Panc1 (cell line): Measurements from ENCODE around the gene TJP1. TPM values are rescaled to one million over a fixed set of nuclear protein-coding genes. Genes with fewer than 3 reads are reported as not detected.

ENCODE experiments used
- ATAC-seq: fragments of 200-7000 bp; cut with Tn5 transposase; 2 replicates; pipeline ENCODE4 v1.9.1; 2020; ENCODE audit warnings: mild to moderate bottlenecking, moderate library complexity
- BruUV-seq: library from RNA; stranded (reverse); fragments of 400-500 nt; replicated peaks from 2 replicates; lab custom pipeline; 2021; lab: Mats Ljungman, UMichigan
- CTCF ChIA-PET: fragments of 300-600 bp; sonication (Branson Sonifier 250); formaldehyde crosslinking; loops from one replicate; lab custom pipeline; 2022; ENCODE audit warnings: antibody characterized with exemption; lab: Charles Lee
- POLR2A ChIA-PET: fragments of 300-600 bp; sonication (Branson Sonifier 250); formaldehyde crosslinking; loops from one replicate; lab custom pipeline; 2022; ENCODE audit warnings: antibody characterized with exemption; lab: Charles Lee
- DNase-seq: peaks from one replicate; pipeline ENCODE4 v3.0.0-alpha.2; 2010; ENCODE audit warnings: low read depth, low spot score
- H3K27ac ChIP-seq: 2 replicates; pipeline ENCODE4 v1.5.1; 2011; ENCODE audit warnings: mild to moderate bottlenecking, low read length, inconsistent platforms
- H3K27me3 ChIP-seq: fragments of 200-500 bp; sonication (Bioruptor generic); 2 replicates; pipeline ENCODE4 v1.6.0; 2014; ENCODE audit warnings: low read length, inconsistent platforms; ENCODE audit not compliant: control insufficient read depth, insufficient read depth
- H3K36me3 ChIP-seq: fragments of 200-500 bp; sonication (Bioruptor generic); 2 replicates; pipeline ENCODE4 v1.5.1; 2014; ENCODE audit warnings: inconsistent platforms, mild to moderate bottlenecking, low read length, moderate library complexity; ENCODE audit not compliant: control insufficient read depth, insufficient read depth
- H3K4me1 ChIP-seq: 2 replicates; pipeline ENCODE4 v1.5.1; 2011; ENCODE audit warnings: inconsistent platforms, mild to moderate bottlenecking, low read length, moderate library complexity; ENCODE audit not compliant: control insufficient read depth, insufficient read depth
- H3K4me3 ChIP-seq, 2 experiments: 2 replicates each; pipeline ENCODE4 v1.5.1; 2011 to 2012; ENCODE audit warnings: low read depth in 2 of 2, low read length in 2 of 2, mild to moderate bottlenecking in 2 of 2, inconsistent platforms in 1 of 2, moderate library complexity in 1 of 2
- H3K9me3 ChIP-seq: fragments of 200-500 bp; sonication (Bioruptor generic); 2 replicates; pipeline ENCODE4 v1.5.1; 2014; ENCODE audit warnings: low read depth, mild to moderate bottlenecking, inconsistent platforms, low read length, moderate library complexity; ENCODE audit not compliant: control insufficient read depth, insufficient read depth
- POLR2AphosphoS5 ChIP-seq: IDR thresholded peaks from 2 replicates; pipeline ENCODE4 v1.6.1; 2012; ENCODE audit warnings: mild to moderate bottlenecking, low read depth, low read length, moderate library complexity
- SIN3A ChIP-seq: IDR thresholded peaks from 2 replicates; pipeline ENCODE4 v1.6.1; 2012; ENCODE audit warnings: low read depth, mild to moderate bottlenecking, low read length, moderate library complexity, borderline replicate concordance; ENCODE audit not compliant: insufficient read depth
- TCF7L2 ChIP-seq: IDR thresholded peaks from 2 replicates; pipeline ENCODE4 v1.6.1; 2011; ENCODE audit warnings: mild to moderate bottlenecking, low read depth, low read length, inconsistent platforms
- in situ Hi-C: cut with HindIII; loops from 2 replicates; pipeline ENCODE4 v1.10.0; 2016; ENCODE audit warnings: low sequenced_read_pairs, low pct_unique_long_range_greater_than_20kb
- intact Hi-C: fragments of 100-400 bp; cut with micrococcal nuclease; formaldehyde crosslinking; loops from one replicate; pipeline ENCODE4 v1.10.0; 2022; ENCODE audit not compliant: unreplicated experiment
- total RNA-seq: library from RNA; stranded (reverse); gene quantifications from one replicate; pipeline ENCODE4 v1.2.1, GENCODE V29; 2021; ENCODE audit not compliant: unreplicated experiment
- TF ChIP-seq, protein P1 (sequence below): fragments of 450-650 bp; IDR thresholded peaks from 2 replicates; pipeline ENCODE4 v1.5.1; 2017; ENCODE audit warnings: mild to moderate bottlenecking
- TF ChIP-seq, protein P2 (sequence below), 2 experiments: IDR thresholded peaks; 2 replicates each; pipeline ENCODE4 v1.6.1; 2011 to 2012; ENCODE audit warnings: low read depth in 2 of 2, control low read depth in 1 of 2, low read length in 1 of 2, mild to moderate bottlenecking in 1 of 2, moderate library complexity in 1 of 2; ENCODE audit not compliant: insufficient read depth in 1 of 2

Gene TJP1
- total RNA-seq, 1 experiment from 2014 or later, result 79.1 TPM

DNA sequence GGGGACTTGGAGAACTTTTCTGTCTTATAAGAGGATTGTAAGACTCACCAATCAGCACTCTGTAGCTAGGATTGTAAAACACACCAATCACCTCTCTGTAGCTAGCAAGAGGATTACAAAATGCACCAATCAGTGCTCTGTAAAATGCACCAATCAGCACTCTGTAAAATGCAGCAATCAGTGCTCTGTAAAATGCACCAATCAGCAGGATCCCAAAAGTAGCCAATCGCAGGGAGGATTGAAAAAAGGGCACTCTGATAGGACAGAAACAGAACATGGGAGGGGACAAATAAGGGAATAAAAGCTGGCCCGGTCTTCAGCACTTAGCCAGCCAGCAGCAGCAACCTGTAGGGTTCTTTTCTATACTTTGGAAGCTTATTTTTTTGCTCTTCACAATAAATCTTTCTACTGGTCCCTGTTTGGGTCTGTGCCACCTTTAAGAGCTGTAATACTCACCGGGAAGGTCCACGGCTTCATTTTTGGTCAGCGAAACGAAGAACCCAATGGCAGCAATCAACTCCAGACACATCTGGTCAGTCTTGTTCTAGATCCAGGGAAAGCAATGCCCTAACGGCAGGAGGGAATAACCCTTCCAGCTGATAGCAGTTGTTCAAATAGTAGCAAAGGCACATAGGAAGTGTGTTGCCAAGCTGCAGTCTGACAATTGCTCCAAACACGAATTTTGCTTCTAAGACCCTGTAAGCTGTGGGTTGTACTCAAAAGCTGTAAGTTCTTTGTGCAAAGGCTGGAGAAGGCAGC lies 135.6 kb downstream of the TJP1 start:
- TF ChIP-seq, protein P1, sequence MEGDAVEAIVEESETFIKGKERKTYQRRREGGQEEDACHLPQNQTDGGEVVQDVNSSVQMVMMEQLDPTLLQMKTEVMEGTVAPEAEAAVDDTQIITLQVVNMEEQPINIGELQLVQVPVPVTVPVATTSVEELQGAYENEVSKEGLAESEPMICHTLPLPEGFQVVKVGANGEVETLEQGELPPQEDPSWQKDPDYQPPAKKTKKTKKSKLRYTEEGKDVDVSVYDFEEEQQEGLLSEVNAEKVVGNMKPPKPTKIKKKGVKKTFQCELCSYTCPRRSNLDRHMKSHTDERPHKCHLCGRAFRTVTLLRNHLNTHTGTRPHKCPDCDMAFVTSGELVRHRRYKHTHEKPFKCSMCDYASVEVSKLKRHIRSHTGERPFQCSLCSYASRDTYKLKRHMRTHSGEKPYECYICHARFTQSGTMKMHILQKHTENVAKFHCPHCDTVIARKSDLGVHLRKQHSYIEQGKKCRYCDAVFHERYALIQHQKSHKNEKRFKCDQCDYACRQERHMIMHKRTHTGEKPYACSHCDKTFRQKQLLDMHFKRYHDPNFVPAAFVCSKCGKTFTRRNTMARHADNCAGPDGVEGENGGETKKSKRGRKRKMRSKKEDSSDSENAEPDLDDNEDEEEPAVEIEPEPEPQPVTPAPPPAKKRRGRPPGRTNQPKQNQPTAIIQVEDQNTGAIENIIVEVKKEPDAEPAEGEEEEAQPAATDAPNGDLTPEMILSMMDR, result no peak
- TF ChIP-seq SIN3A, result no peak
- no peak for TF ChIP-seq TCF7L2
- TF ChIP-seq POLR2AphosphoS5, result no peak
- TF ChIP-seq, protein P2, sequence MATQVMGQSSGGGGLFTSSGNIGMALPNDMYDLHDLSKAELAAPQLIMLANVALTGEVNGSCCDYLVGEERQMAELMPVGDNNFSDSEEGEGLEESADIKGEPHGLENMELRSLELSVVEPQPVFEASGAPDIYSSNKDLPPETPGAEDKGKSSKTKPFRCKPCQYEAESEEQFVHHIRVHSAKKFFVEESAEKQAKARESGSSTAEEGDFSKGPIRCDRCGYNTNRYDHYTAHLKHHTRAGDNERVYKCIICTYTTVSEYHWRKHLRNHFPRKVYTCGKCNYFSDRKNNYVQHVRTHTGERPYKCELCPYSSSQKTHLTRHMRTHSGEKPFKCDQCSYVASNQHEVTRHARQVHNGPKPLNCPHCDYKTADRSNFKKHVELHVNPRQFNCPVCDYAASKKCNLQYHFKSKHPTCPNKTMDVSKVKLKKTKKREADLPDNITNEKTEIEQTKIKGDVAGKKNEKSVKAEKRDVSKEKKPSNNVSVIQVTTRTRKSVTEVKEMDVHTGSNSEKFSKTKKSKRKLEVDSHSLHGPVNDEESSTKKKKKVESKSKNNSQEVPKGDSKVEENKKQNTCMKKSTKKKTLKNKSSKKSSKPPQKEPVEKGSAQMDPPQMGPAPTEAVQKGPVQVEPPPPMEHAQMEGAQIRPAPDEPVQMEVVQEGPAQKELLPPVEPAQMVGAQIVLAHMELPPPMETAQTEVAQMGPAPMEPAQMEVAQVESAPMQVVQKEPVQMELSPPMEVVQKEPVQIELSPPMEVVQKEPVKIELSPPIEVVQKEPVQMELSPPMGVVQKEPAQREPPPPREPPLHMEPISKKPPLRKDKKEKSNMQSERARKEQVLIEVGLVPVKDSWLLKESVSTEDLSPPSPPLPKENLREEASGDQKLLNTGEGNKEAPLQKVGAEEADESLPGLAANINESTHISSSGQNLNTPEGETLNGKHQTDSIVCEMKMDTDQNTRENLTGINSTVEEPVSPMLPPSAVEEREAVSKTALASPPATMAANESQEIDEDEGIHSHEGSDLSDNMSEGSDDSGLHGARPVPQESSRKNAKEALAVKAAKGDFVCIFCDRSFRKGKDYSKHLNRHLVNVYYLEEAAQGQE (IDR thresholded peaks at IDR 0.05; ENCODE audit: insufficient read depth in 1 of 2, low read depth in 2 of 2, low read length in 1 of 2), result no peak
- in situ Hi-C loops, result no loop called here
- ATAC-seq (no peak), DNase-seq (no peak)
- no peak overlapping the region for H3K4me3 ChIP-seq
- no TSS peak for BruUV-seq
- no peaks in the 10 kb centered on the region for H3K36me3 ChIP-seq
- no peak overlapping the region for H3K27ac ChIP-seq
- ChIA-PET CTCF (no interaction called here), POLR2A (no interaction called here)
- H3K9me3 ChIP-seq, result no peaks in the 10 kb centered on the region
- H3K4me1 ChIP-seq, result no peaks in the 10 kb centered on the region
- intact Hi-C loops, result no loop called here
- H3K27me3 ChIP-seq, result no peaks in the 10 kb centered on the region

DNA sequence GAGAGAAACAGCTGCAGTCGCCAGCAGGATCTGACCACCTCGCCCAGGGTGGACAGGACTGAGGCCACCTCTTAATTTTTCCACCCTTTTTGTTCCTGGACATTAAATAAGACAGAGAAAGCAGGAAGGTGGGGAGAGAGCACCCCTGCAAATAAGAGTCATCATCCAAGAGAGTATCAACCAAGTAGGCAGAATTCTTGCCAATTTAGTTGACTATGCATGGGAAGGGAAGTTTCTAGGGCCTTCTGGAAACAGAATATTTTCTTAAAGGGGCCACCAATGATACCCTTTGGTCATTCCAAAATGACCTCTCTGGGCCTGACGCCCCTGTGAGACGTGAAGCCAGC lies 136.2 kb downstream of the TJP1 start:
- Histone ChIP-seq H3K27me3 (no peaks in the 10 kb centered on the region), H3K27ac (no peak overlapping the region), H3K36me3 (no peaks in the 10 kb centered on the region), H3K4me3 (no peak overlapping the region), H3K4me1 (no peaks in the 10 kb centered on the region), H3K9me3 (no peaks in the 10 kb centered on the region)
- ChIA-PET CTCF (no interaction called here), POLR2A (no interaction called here)
- intact Hi-C loops (no loop called here), in situ Hi-C loops (no loop called here)
- ATAC-seq (no peak), DNase-seq (no peak)
- TF ChIP-seq POLR2AphosphoS5 (no peak), SIN3A (no peak), TCF7L2 (no peak)
- TF ChIP-seq, protein P2 (IDR thresholded peaks at IDR 0.05; ENCODE audit: insufficient read depth in 1 of 2, low read depth in 2 of 2, low read length in 1 of 2), result no peak
- TF ChIP-seq, protein P1, result no peak
- BruUV-seq, result no TSS peak
